A673 (cell line): Measurements from ENCODE around the gene EHHADH. TPM values are rescaled to one million over a fixed set of nuclear protein-coding genes. Genes with fewer than 3 reads are reported as not detected.

Experiments
- BruUV-seq: library from RNA; stranded (reverse); fragments of 400-500 nt; replicated peaks from 2 replicates; lab custom pipeline; 2021; lab: Mats Ljungman, UMichigan
- CTCF ChIA-PET: fragments of 300-600 bp; sonication (Branson Sonifier 250); formaldehyde crosslinking; loops from one replicate; lab custom pipeline; 2022; ENCODE audit warnings: antibody characterized with exemption; lab: Charles Lee
- POLR2A ChIA-PET: fragments of 300-600 bp; sonication (Branson Sonifier 250); formaldehyde crosslinking; loops from one replicate; lab custom pipeline; 2022; ENCODE audit warnings: antibody characterized with exemption; ENCODE audit not compliant: low non-redundant PET; lab: Charles Lee
- DNase-seq: peaks from one replicate; pipeline ENCODE4 v3.0.0-alpha.2; 2015; ENCODE audit warnings: low spot score
- H3K27ac ChIP-seq: fragments of 200-600 bp; sonication (generic); 2 replicates; pipeline ENCODE4 v1.5.1; 2016; ENCODE audit warnings: mixed run types, low read depth, mild to moderate bottlenecking, mixed read lengths, antibody characterized with exemption, low read length; ENCODE audit not compliant: poor library complexity, severe bottlenecking
- H3K27me3 ChIP-seq: fragments of 200-600 bp; sonication (generic); replicated peaks from 2 replicates; pipeline ENCODE4 v1.6.1; 2017; ENCODE audit warnings: mixed run types, low read depth, mild to moderate bottlenecking, mixed read lengths, antibody characterized with exemption, low read length; ENCODE audit not compliant: insufficient read depth, poor library complexity
- H3K36me3 ChIP-seq: fragments of 200-600 bp; sonication (generic); 2 replicates; pipeline ENCODE4 v1.6.1; 2016; ENCODE audit warnings: mixed run types, mild to moderate bottlenecking, mixed read lengths, antibody characterized with exemption, low read length; ENCODE audit not compliant: insufficient read depth, poor library complexity, severe bottlenecking
- H3K4me1 ChIP-seq: fragments of 200-600 bp; sonication (generic); 2 replicates; pipeline ENCODE4 v1.6.1; 2017; ENCODE audit warnings: mixed run types, mild to moderate bottlenecking, mixed read lengths, antibody characterized with exemption, low read length; ENCODE audit not compliant: insufficient read depth, poor library complexity, severe bottlenecking
- H3K4me3 ChIP-seq: fragments of 200-600 bp; sonication (generic); 2 replicates; pipeline ENCODE4 v1.5.1; 2016; ENCODE audit warnings: low read depth, mixed run types, mild to moderate bottlenecking, mixed read lengths, low read length; ENCODE audit not compliant: poor library complexity, severe bottlenecking
- H3K9me3 ChIP-seq: fragments of 200-600 bp; sonication (generic); 2 replicates; pipeline ENCODE4 v1.6.1; 2016; ENCODE audit warnings: mixed run types, low read depth, mild to moderate bottlenecking, mixed read lengths, antibody characterized with exemption, low read length; ENCODE audit not compliant: poor library complexity, severe bottlenecking
- CTCF ChIP-seq: fragments of 300-800, 200-600 bp; sonication (generic); conservative IDR thresholded peaks from 2 replicates; pipeline ENCODE4 v1.5.1; 2017; ENCODE audit warnings: low read depth, mild to moderate bottlenecking, antibody characterized with exemption, low read length, moderate library complexity, mixed read lengths
- EZH2 ChIP-seq: fragments of 200-600 bp; sonication (generic); IDR thresholded peaks from 2 replicates; pipeline ENCODE4 v1.6.1; 2017; ENCODE audit warnings: borderline replicate concordance, low read depth, mild to moderate bottlenecking, mixed read lengths, antibody characterized with exemption, low read length; ENCODE audit not compliant: poor library complexity, severe bottlenecking
- intact Hi-C: fragments of 100-400 bp; cut with micrococcal nuclease; formaldehyde crosslinking; loops from one replicate; pipeline ENCODE4 v1.10.0; 2022; ENCODE audit not compliant: unreplicated experiment
- total RNA-seq: library from RNA; stranded (reverse); gene quantifications from 2 replicates; pipeline ENCODE4 v1.2.3, GENCODE V29; 2021

The EHHADH gene
- total RNA-seq, 1 experiment from 2014 or later, result 3.9 TPM

GRCh38 chr3:185251272-185251671 lies 2.6 kb downstream of the EHHADH start:
- no peak for DNase-seq
- CTCF ChIA-PET, result no interaction called here
- H3K27me3 ChIP-seq, result no peaks in the 10 kb centered on the region
- peaks cover 3% of the 10 kb centered on the region for H3K4me1 ChIP-seq
- POLR2A ChIA-PET, result no interaction called here
- no peak overlapping the region for H3K4me3 ChIP-seq
- TF ChIP-seq EZH2, result no peak
- TF ChIP-seq CTCF, result no peak
- H3K27ac ChIP-seq, result no peak overlapping the region
- BruUV-seq, result no TSS peak
- H3K9me3 ChIP-seq, result no peaks in the 10 kb centered on the region
- H3K36me3 ChIP-seq, result no peaks in the 10 kb centered on the region
- intact Hi-C loops, result no loop called here

DNA sequence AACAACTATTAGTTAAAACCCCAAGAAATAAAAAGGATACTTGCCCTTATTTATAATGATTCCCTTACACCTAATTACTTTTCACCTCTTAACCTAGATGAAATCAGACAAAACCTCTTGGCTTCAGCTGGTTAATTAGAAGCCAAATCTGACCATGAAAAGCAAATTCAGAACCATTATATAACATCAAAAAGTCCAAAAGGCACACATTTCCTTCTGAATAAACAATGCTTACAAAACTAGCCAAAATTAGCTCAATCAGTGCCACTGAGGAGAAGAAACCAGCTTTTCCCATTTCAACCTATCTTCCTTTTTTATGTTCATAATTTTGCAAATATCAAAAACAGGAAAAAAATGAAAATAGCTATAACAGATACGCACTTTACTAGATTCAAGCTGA lies 3.2 kb downstream of the EHHADH start:
- H3K36me3 ChIP-seq, result no peaks in the 10 kb centered on the region
- ChIA-PET CTCF (no interaction called here), POLR2A (no interaction called here)
- H3K27ac ChIP-seq, result no peak overlapping the region
- H3K27me3 ChIP-seq, result no peaks in the 10 kb centered on the region
- H3K4me3 ChIP-seq, result no peak overlapping the region
- no TSS peak for BruUV-seq
- intact Hi-C loops, result no loop called here
- TF ChIP-seq EZH2 (no peak), CTCF (no peak)
- no peaks in the 10 kb centered on the region for H3K9me3 ChIP-seq
- no peak for DNase-seq
- peaks cover 3% of the 10 kb centered on the region for H3K4me1 ChIP-seq

- Histone ChIP-seq H3K4me1 (peaks cover 3% of the 10 kb centered on the region), H3K27me3 (no peaks in the 10 kb centered on the region), H3K9me3 (no peaks in the 10 kb centered on the region), H3K36me3 (no peaks in the 10 kb centered on the region), H3K4me3 (no peak overlapping the region), H3K27ac (no peak overlapping the region)
- ChIA-PET POLR2A (no interaction called here), CTCF (no interaction called here)
- intact Hi-C loops, result no loop called here
- BruUV-seq, result no TSS peak
- TF ChIP-seq EZH2 (no peak), CTCF (no peak)
- DNase-seq, result no peak
Observed at GRCh38 chr3:185250247-185250646, 3.6 kb downstream of the EHHADH start.
